Thyroid gland (tissue), 4 donors: Measurements from ENCODE around the gene NPDC1.

ENCODE experiments used
- POLR2A ChIP-seq, 2 donors: fragments of 450-650 bp; IDR thresholded peaks; one replicate each; pipeline ENCODE4 v1.6.1; 2017; ENCODE audit warnings: antibody characterized with exemption in 2 of 2, mild to moderate bottlenecking in 2 of 2, moderate library complexity in 1 of 2
- TF ChIP-seq, protein P1 (sequence below), 6 experiments: fragments of 200-600 bp in 3 of 6; fragments of 450-650 bp in 3 of 6; sonication (generic) in 3 of 6; IDR thresholded peaks; one replicate each; pipeline ENCODE4 v1.5.1; 2016 to 2019; ENCODE audit warnings: antibody characterized with exemption in 6 of 6, mild to moderate bottlenecking in 2 of 6, inconsistent platforms in 1 of 6, moderate library complexity in 1 of 6

DNA sequence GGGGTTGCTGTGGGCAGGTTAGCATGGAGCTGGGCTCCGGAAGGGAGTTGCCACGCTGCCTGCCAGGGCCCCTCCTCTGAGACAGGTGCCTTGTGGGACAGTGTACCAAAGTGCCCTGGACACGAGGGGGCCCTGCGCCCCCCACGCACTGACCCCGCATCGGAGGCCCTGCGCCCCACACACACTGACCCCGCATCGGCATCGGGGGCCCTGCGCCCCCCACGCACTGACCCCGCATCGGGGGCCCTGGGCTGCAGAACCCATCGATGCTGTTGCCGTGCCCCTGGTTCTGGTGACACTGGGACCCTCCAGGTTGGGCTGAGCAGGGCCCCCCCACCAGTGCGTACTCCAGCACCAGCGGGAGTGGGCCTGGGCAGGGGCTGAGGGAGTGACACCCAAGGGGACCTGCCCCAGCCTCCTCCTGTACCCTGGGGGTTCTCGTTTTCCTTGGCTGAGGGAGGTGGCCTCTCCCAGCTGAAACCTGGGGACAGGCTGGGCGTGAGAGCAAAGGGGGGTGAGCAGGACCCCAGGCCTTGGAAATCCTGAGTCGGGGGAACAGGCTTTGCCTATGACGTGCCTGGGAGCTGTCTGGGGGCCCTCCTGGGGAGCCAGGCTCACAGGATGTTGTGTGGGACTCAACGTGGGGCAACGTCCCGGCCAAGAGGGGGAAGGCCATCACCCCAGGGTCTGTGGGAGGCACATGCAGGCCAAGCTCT, 17.5 kb upstream of the NPDC1 start:
- TF ChIP-seq, protein P1, sequence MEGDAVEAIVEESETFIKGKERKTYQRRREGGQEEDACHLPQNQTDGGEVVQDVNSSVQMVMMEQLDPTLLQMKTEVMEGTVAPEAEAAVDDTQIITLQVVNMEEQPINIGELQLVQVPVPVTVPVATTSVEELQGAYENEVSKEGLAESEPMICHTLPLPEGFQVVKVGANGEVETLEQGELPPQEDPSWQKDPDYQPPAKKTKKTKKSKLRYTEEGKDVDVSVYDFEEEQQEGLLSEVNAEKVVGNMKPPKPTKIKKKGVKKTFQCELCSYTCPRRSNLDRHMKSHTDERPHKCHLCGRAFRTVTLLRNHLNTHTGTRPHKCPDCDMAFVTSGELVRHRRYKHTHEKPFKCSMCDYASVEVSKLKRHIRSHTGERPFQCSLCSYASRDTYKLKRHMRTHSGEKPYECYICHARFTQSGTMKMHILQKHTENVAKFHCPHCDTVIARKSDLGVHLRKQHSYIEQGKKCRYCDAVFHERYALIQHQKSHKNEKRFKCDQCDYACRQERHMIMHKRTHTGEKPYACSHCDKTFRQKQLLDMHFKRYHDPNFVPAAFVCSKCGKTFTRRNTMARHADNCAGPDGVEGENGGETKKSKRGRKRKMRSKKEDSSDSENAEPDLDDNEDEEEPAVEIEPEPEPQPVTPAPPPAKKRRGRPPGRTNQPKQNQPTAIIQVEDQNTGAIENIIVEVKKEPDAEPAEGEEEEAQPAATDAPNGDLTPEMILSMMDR (IDR thresholded peaks at IDR 0.05), result no peak
- no peak for TF ChIP-seq POLR2A (IDR thresholded peaks at IDR 0.05)
